Activated CD8-positive, alpha-beta memory T cell treated with anti-CD3 and anti-CD28 coated beads, Interleukin-2, amount 10 ng/mL, durations not matched to agents 7 days and 5 days (primary cell): ENCODE measurements around the gene FCN1. TPM values are rescaled to one million over a fixed set of nuclear protein-coding genes. Genes with fewer than 3 reads are reported as not detected.
"Not testable (repeated sequence)": the region's sequence is repeated elsewhere in the genome, so short reads cannot be mapped to it uniquely, and the experiment has no call there.

ENCODE experiments used
- ATAC-seq: fragments of 150-1000 bp; cut with Tn5 transposase; one replicate; pipeline ENCODE4 v1.10.0; 2021; ENCODE audit warnings: moderate library complexity
- CTCF ChIA-PET: fragments of 350-600 bp; sonication (Branson Sonifier 250); formaldehyde crosslinking; loops from one replicate; lab custom pipeline; 2021; ENCODE audit warnings: antibody characterized with exemption; lab: Charles Lee
- DNase-seq: peaks from one replicate; pipeline ENCODE4 v3.0.0-alpha.2; 2020
- H3K27ac Mint-ChIP-seq: one replicate; pipeline ENCODE4 v1.8.0; 2021; ENCODE audit warnings: mild to moderate bottlenecking, mixed read lengths
- H3K27me3 Mint-ChIP-seq: one replicate; pipeline ENCODE4 v1.8.0; 2021; ENCODE audit warnings: mixed read lengths
- H3K36me3 Mint-ChIP-seq: one replicate; pipeline ENCODE4 v1.8.0; 2021; ENCODE audit warnings: mild to moderate bottlenecking, mixed read lengths
- H3K4me1 Mint-ChIP-seq: one replicate; pipeline ENCODE4 v1.8.0; 2021; ENCODE audit warnings: mixed read lengths
- H3K4me3 Mint-ChIP-seq: one replicate; pipeline ENCODE4 v1.8.0; 2021; ENCODE audit warnings: mild to moderate bottlenecking, moderate library complexity, mixed read lengths
- H3K9me3 Mint-ChIP-seq: one replicate; pipeline ENCODE4 v1.8.0; 2022; ENCODE audit warnings: low read depth, mixed read lengths
- total RNA-seq, 2 experiments: library from RNA; stranded (reverse); gene quantifications; one replicate each; pipeline ENCODE4 v1.2.3, GENCODE V29; 2021

The FCN1 gene
- total RNA-seq, 2 experiments from 2014 or later, result not detected

- CTCF ChIA-PET, result no interaction called here
- Mint-ChIP-seq H3K4me3 (no peak overlapping the region), H3K9me3 (no peaks in the 10 kb centered on the region), H3K27me3 (no peaks in the 10 kb centered on the region), H3K4me1 (no peaks in the 10 kb centered on the region), H3K27ac (no peak overlapping the region), H3K36me3 (no peaks in the 10 kb centered on the region)
- ATAC-seq, result no peak
- no peak for DNase-seq
These were observed 41.6 kb upstream of the FCN1 start for GRCh38 chr9:134959126-134959970.

- ATAC-seq (no peak), DNase-seq (no peak)
- H3K27ac Mint-ChIP-seq, result no peak overlapping the region
- no peaks in the 10 kb centered on the region for H3K36me3 Mint-ChIP-seq
- CTCF ChIA-PET, result no interaction called here
- H3K9me3 Mint-ChIP-seq, result no peaks in the 10 kb centered on the region
- H3K4me1 Mint-ChIP-seq, result no peaks in the 10 kb centered on the region
- H3K27me3 Mint-ChIP-seq, result no peaks in the 10 kb centered on the region
- no peak overlapping the region for H3K4me3 Mint-ChIP-seq
These were observed 40.2 kb upstream of the FCN1 start for GRCh38 chr9:134957945-134958227.

- Mint-ChIP-seq H3K9me3 (no peaks in the 10 kb centered on the region), H3K27me3 (no peaks in the 10 kb centered on the region), H3K4me1 (no peaks in the 10 kb centered on the region), H3K36me3 (no peaks in the 10 kb centered on the region), H3K27ac (no peak overlapping the region), H3K4me3 (no peak overlapping the region)
- DNase-seq (no peak), ATAC-seq (no peak)
- CTCF ChIA-PET, result no interaction called here
These were observed 39.6 kb upstream of the FCN1 start for GRCh38 chr9:134957165-134957944.

GRCh38 chr9:134956387-134956786, 38.7 kb upstream of the FCN1 start:
- H3K4me1 Mint-ChIP-seq, H3K27me3 Mint-ChIP-seq, ATAC-seq, H3K4me3 Mint-ChIP-seq, H3K27ac Mint-ChIP-seq, H3K9me3 Mint-ChIP-seq, H3K36me3 Mint-ChIP-seq, DNase-seq, CTCF ChIA-PET: not testable (repeated sequence)

- no peak for DNase-seq
- Mint-ChIP-seq H3K9me3 (no peaks in the 10 kb centered on the region), H3K36me3 (no peaks in the 10 kb centered on the region), H3K27me3 (no peaks in the 10 kb centered on the region), H3K4me1 (no peaks in the 10 kb centered on the region), H3K4me3 (no peak overlapping the region), H3K27ac (no peak overlapping the region)
- CTCF ChIA-PET, result no interaction called here
- no peak for ATAC-seq
These were observed 38.1 kb upstream of the FCN1 start for GRCh38 chr9:134955801-134956200.

GRCh38 chr9:134955156-134955555, 37.4 kb upstream of the FCN1 start:
- Mint-ChIP-seq H3K4me3 (no peak overlapping the region), H3K4me1 (no peaks in the 10 kb centered on the region), H3K9me3 (no peaks in the 10 kb centered on the region), H3K27ac (no peak overlapping the region), H3K27me3 (no peaks in the 10 kb centered on the region), H3K36me3 (no peaks in the 10 kb centered on the region)
- CTCF ChIA-PET, result no interaction called here
- DNase-seq (no peak), ATAC-seq (no peak)

- ATAC-seq, result no peak
These were observed 34.3 kb upstream of the FCN1 start for GRCh38 chr9:134951994-134952393.

GRCh38 chr9:134951461-134951860, 33.7 kb upstream of the FCN1 start:
- Mint-ChIP-seq H3K36me3 (no peaks in the 10 kb centered on the region), H3K4me3 (no peak overlapping the region), H3K9me3 (no peaks in the 10 kb centered on the region), H3K27me3 (no peaks in the 10 kb centered on the region), H3K4me1 (no peaks in the 10 kb centered on the region), H3K27ac (no peak overlapping the region)
- DNase-seq (no peak), ATAC-seq (no peak)
- CTCF ChIA-PET, result no interaction called here

More at GRCh38 chr9:134951994-134952393, 34.3 kb upstream of the FCN1 start:
- H3K27ac Mint-ChIP-seq, result no peak overlapping the region
- H3K4me1 Mint-ChIP-seq, result no peaks in the 10 kb centered on the region
- no peaks in the 10 kb centered on the region for H3K9me3 Mint-ChIP-seq
- no peaks in the 10 kb centered on the region for H3K27me3 Mint-ChIP-seq
- no peaks in the 10 kb centered on the region for H3K36me3 Mint-ChIP-seq
- CTCF ChIA-PET, result no interaction called here
- no peak overlapping the region for H3K4me3 Mint-ChIP-seq
- no peak for DNase-seq

GRCh38 chr9:134950386-134951210, 32.9 kb upstream of the FCN1 start:
- no peak for DNase-seq
- H3K9me3 Mint-ChIP-seq, result no peaks in the 10 kb centered on the region
- ATAC-seq, result no peak
- H3K36me3 Mint-ChIP-seq, result no peaks in the 10 kb centered on the region
- no peaks in the 10 kb centered on the region for H3K4me1 Mint-ChIP-seq
- no peak overlapping the region for H3K4me3 Mint-ChIP-seq
- H3K27ac Mint-ChIP-seq, result no peak overlapping the region
- CTCF ChIA-PET, result no interaction called here
- no peaks in the 10 kb centered on the region for H3K27me3 Mint-ChIP-seq

- ATAC-seq (no peak), DNase-seq (no peak)
- no peaks in the 10 kb centered on the region for H3K9me3 Mint-ChIP-seq
- no peaks in the 10 kb centered on the region for H3K4me1 Mint-ChIP-seq
- CTCF ChIA-PET, result no interaction called here
- no peak overlapping the region for H3K4me3 Mint-ChIP-seq
- H3K27me3 Mint-ChIP-seq, result no peaks in the 10 kb centered on the region
- no peak overlapping the region for H3K27ac Mint-ChIP-seq
- H3K36me3 Mint-ChIP-seq, result no peaks in the 10 kb centered on the region
These were observed 32.1 kb upstream of the FCN1 start for GRCh38 chr9:134949681-134950385.

GRCh38 chr9:134948149-134948548, 30.4 kb upstream of the FCN1 start:
- no peak for ATAC-seq
- CTCF ChIA-PET, result no interaction called here
- Mint-ChIP-seq H3K27ac (no peak overlapping the region), H3K4me3 (no peak overlapping the region), H3K4me1 (no peaks in the 10 kb centered on the region), H3K36me3 (no peaks in the 10 kb centered on the region), H3K27me3 (no peaks in the 10 kb centered on the region), H3K9me3 (no peaks in the 10 kb centered on the region)
- DNase-seq, result no peak

- no peaks in the 10 kb centered on the region for H3K4me1 Mint-ChIP-seq
- no peak for ATAC-seq
- DNase-seq, result no peak
- CTCF ChIA-PET, result no interaction called here
- H3K9me3 Mint-ChIP-seq, result no peaks in the 10 kb centered on the region
- no peak overlapping the region for H3K4me3 Mint-ChIP-seq
- H3K36me3 Mint-ChIP-seq, result no peaks in the 10 kb centered on the region
- no peaks in the 10 kb centered on the region for H3K27me3 Mint-ChIP-seq
- no peak overlapping the region for H3K27ac Mint-ChIP-seq
These were observed 29.7 kb upstream of the FCN1 start for GRCh38 chr9:134947265-134947955.

GRCh38 chr9:134946663-134947062, 29.0 kb upstream of the FCN1 start:
- Mint-ChIP-seq H3K4me3 (no peak overlapping the region), H3K36me3 (no peaks in the 10 kb centered on the region), H3K4me1 (no peaks in the 10 kb centered on the region), H3K9me3 (no peaks in the 10 kb centered on the region), H3K27ac (no peak overlapping the region), H3K27me3 (no peaks in the 10 kb centered on the region)
- no peak for ATAC-seq
- DNase-seq, result no peak
- CTCF ChIA-PET, result no interaction called here
